Memory B cell (primary cell): Measurements from ENCODE around the gene PPIP5K1.

Experiments
- ATAC-seq: fragments of 150-1000 bp; cut with Tn5 transposase; 2 replicates; pipeline ENCODE4 v1.10.0; 2021; ENCODE audit warnings: low read depth, mild to moderate bottlenecking, moderate library complexity
- DNase-seq, 2 donors: peaks; one replicate each; pipeline ENCODE4 v3.0.0; 2022; ENCODE audit warnings: low spot score in 2 of 2
- H3K27ac Mint-ChIP-seq: one replicate; pipeline ENCODE4 v1.8.0; 2022; ENCODE audit warnings: mild to moderate bottlenecking, moderate library complexity, mixed read lengths
- H3K27me3 Mint-ChIP-seq: one replicate; pipeline ENCODE4 v1.8.0; 2022; ENCODE audit warnings: mixed read lengths
- H3K36me3 Mint-ChIP-seq: one replicate; pipeline ENCODE4 v1.8.0; 2022; ENCODE audit warnings: mild to moderate bottlenecking, mixed read lengths
- H3K4me1 Mint-ChIP-seq: one replicate; pipeline ENCODE4 v1.8.0; 2022; ENCODE audit warnings: mixed read lengths
- H3K4me3 Mint-ChIP-seq: one replicate; pipeline ENCODE4 v1.8.0; 2022; ENCODE audit warnings: mild to moderate bottlenecking, moderate library complexity, mixed read lengths
- H3K9me3 Mint-ChIP-seq: one replicate; pipeline ENCODE4 v1.8.0; 2022; ENCODE audit warnings: mixed read lengths

The PPIP5K1 gene

GRCh38 chr15:43529587-43530345, 60.2 kb downstream of the PPIP5K1 start:
- H3K36me3 Mint-ChIP-seq = peaks cover 8% of the 10 kb centered on the region
- H3K4me3 Mint-ChIP-seq = no peak overlapping the region
- H3K27me3 Mint-ChIP-seq = no peaks in the 10 kb centered on the region
- H3K9me3 Mint-ChIP-seq = no peaks in the 10 kb centered on the region
- DNase-seq = no peak
- H3K27ac Mint-ChIP-seq = no peak overlapping the region
- H3K4me1 Mint-ChIP-seq = peaks cover 4% of the 10 kb centered on the region
- no peak for ATAC-seq

- Mint-ChIP-seq H3K36me3 (peaks cover 8% of the 10 kb centered on the region), H3K4me1 (peaks cover 4% of the 10 kb centered on the region), H3K27me3 (no peaks in the 10 kb centered on the region), H3K27ac (no peak overlapping the region), H3K9me3 (no peaks in the 10 kb centered on the region), H3K4me3 (no peak overlapping the region)
- ATAC-seq (no peak), DNase-seq (no peak)
Measured at GRCh38 chr15:43529141-43529540, 60.9 kb downstream of the PPIP5K1 start.

GRCh38 chr15:43528542-43529007, 61.4 kb downstream of the PPIP5K1 start:
- Mint-ChIP-seq H3K4me1 (peaks cover 4% of the 10 kb centered on the region), H3K27me3 (no peaks in the 10 kb centered on the region), H3K36me3 (peaks cover 2% of the 10 kb centered on the region), H3K27ac (no peak overlapping the region), H3K9me3 (no peaks in the 10 kb centered on the region), H3K4me3 (no peak overlapping the region)
- ATAC-seq (no peak), DNase-seq (no peak)

GRCh38 chr15:43527802-43528541, 62.0 kb downstream of the PPIP5K1 start:
- DNase-seq (no peak), ATAC-seq (no peak)
- no peak overlapping the region for H3K27ac Mint-ChIP-seq
- H3K9me3 Mint-ChIP-seq = no peaks in the 10 kb centered on the region
- H3K4me1 Mint-ChIP-seq = peaks cover 4% of the 10 kb centered on the region
- no peaks in the 10 kb centered on the region for H3K27me3 Mint-ChIP-seq
- no peak overlapping the region for H3K4me3 Mint-ChIP-seq
- H3K36me3 Mint-ChIP-seq = no peaks in the 10 kb centered on the region

GRCh38 chr15:43527016-43527801, 62.8 kb downstream of the PPIP5K1 start:
- Mint-ChIP-seq H3K27ac (no peak overlapping the region), H3K36me3 (no peaks in the 10 kb centered on the region), H3K4me3 (no peak overlapping the region), H3K9me3 (no peaks in the 10 kb centered on the region), H3K27me3 (peaks cover 4% of the 10 kb centered on the region), H3K4me1 (peaks cover 4% of the 10 kb centered on the region)
- DNase-seq (no peak), ATAC-seq (no peak)

- no peak overlapping the region for H3K4me3 Mint-ChIP-seq
Measured at GRCh38 chr15:43526261-43526930, 63.6 kb downstream of the PPIP5K1 start.

GRCh38 chr15:43525131-43525530, 64.9 kb downstream of the PPIP5K1 start:
- H3K9me3 Mint-ChIP-seq = no peaks in the 10 kb centered on the region
- DNase-seq = no peak
- peaks cover 4% of the 10 kb centered on the region for H3K4me1 Mint-ChIP-seq
- peaks cover 4% of the 10 kb centered on the region for H3K27me3 Mint-ChIP-seq
- H3K4me3 Mint-ChIP-seq = no peak overlapping the region
- no peaks in the 10 kb centered on the region for H3K36me3 Mint-ChIP-seq
- ATAC-seq = no peak
- H3K27ac Mint-ChIP-seq = no peak overlapping the region

More at GRCh38 chr15:43526261-43526930, 63.6 kb downstream of the PPIP5K1 start:
- Mint-ChIP-seq H3K27ac (no peak overlapping the region), H3K9me3 (no peaks in the 10 kb centered on the region), H3K36me3 (no peaks in the 10 kb centered on the region), H3K27me3 (peaks cover 4% of the 10 kb centered on the region), H3K4me1 (peaks cover 4% of the 10 kb centered on the region)
- DNase-seq = no peak
- no peak for ATAC-seq

GRCh38 chr15:43524254-43524845, 65.7 kb downstream of the PPIP5K1 start:
- no peak for DNase-seq
- no peak overlapping the region for H3K4me3 Mint-ChIP-seq
- no peak for ATAC-seq
- no peaks in the 10 kb centered on the region for H3K9me3 Mint-ChIP-seq
- H3K27me3 Mint-ChIP-seq = peaks cover 4% of the 10 kb centered on the region
- H3K36me3 Mint-ChIP-seq = no peaks in the 10 kb centered on the region
- peaks cover 4% of the 10 kb centered on the region for H3K4me1 Mint-ChIP-seq
- H3K27ac Mint-ChIP-seq = no peak overlapping the region

GRCh38 chr15:43523646-43524045, 66.4 kb downstream of the PPIP5K1 start:
- H3K36me3 Mint-ChIP-seq = no peaks in the 10 kb centered on the region
- H3K27ac Mint-ChIP-seq = no peak overlapping the region
- H3K9me3 Mint-ChIP-seq = no peaks in the 10 kb centered on the region

GRCh38 chr15:43522247-43522646, 67.8 kb downstream of the PPIP5K1 start:
- H3K27ac Mint-ChIP-seq = no peak overlapping the region
- H3K4me3 Mint-ChIP-seq = no peak overlapping the region
- no peaks in the 10 kb centered on the region for H3K36me3 Mint-ChIP-seq
- ATAC-seq = no peak
- H3K27me3 Mint-ChIP-seq = peaks cover 15% of the 10 kb centered on the region
- H3K4me1 Mint-ChIP-seq = peaks cover 17% of the 10 kb centered on the region
- no peaks in the 10 kb centered on the region for H3K9me3 Mint-ChIP-seq
- no peak for DNase-seq

More at GRCh38 chr15:43523646-43524045, 66.4 kb downstream of the PPIP5K1 start:
- Mint-ChIP-seq H3K4me3 (no peak overlapping the region), H3K4me1 (peaks cover 5% of the 10 kb centered on the region), H3K27me3 (peaks cover 5% of the 10 kb centered on the region)
- ATAC-seq (no peak), DNase-seq (no peak)

GRCh38 chr15:43521419-43521818, 68.6 kb downstream of the PPIP5K1 start:
- no peak for ATAC-seq
- Mint-ChIP-seq H3K36me3 (no peaks in the 10 kb centered on the region), H3K27me3 (peaks cover 20% of the 10 kb centered on the region), H3K9me3 (no peaks in the 10 kb centered on the region), H3K4me1 (peaks cover 19% of the 10 kb centered on the region), H3K4me3 (no peak overlapping the region), H3K27ac (no peak overlapping the region)
- DNase-seq = no peak

GRCh38 chr15:43520138-43520537, 69.9 kb downstream of the PPIP5K1 start:
- H3K4me1 Mint-ChIP-seq = peaks cover 17% of the 10 kb centered on the region
- no peaks in the 10 kb centered on the region for H3K9me3 Mint-ChIP-seq
- no peak overlapping the region for H3K4me3 Mint-ChIP-seq
- no peak for ATAC-seq
- DNase-seq = no peak
- H3K27ac Mint-ChIP-seq = no peak overlapping the region
- peaks cover 23% of the 10 kb centered on the region for H3K27me3 Mint-ChIP-seq
- H3K36me3 Mint-ChIP-seq = no peaks in the 10 kb centered on the region

GRCh38 chr15:43519196-43519595, 70.8 kb downstream of the PPIP5K1 start:
- H3K27me3 Mint-ChIP-seq = peaks cover 23% of the 10 kb centered on the region
- ATAC-seq = no peak
- H3K36me3 Mint-ChIP-seq = no peaks in the 10 kb centered on the region
- no peaks in the 10 kb centered on the region for H3K9me3 Mint-ChIP-seq
- peaks cover 15% of the 10 kb centered on the region for H3K4me1 Mint-ChIP-seq
- H3K4me3 Mint-ChIP-seq = no peak overlapping the region
- DNase-seq = no peak
- no peak overlapping the region for H3K27ac Mint-ChIP-seq
